Adipose tissue (tissue), 3 donors: ENCODE data around the gene ZNF791. TPM values are rescaled to one million over a fixed set of nuclear protein-coding genes. Genes with fewer than 3 reads are reported as not detected.
"Not testable (repeated sequence)": the region's sequence is repeated elsewhere in the genome, so short reads cannot be mapped to it uniquely, and the experiment has no call there.

Experiments used
- H3K27ac ChIP-seq: one replicate; pipeline ENCODE4 v1.5.1; 2013; ENCODE audit warnings: low read depth, low read length
- WGBS, 3 donors: extraction: QIAGEN DNeasy Blood & Tissue Kit; methylation state at CpG; one replicate each; pipeline ENCODE4 v1.1.7; 2013; 5-methylcytosine and 5-hydroxymethylcytosine counted together
- polyA plus RNA-seq, 3 donors: library from polyadenylated mRNA; stranded (reverse); fragments of 200-250 nt; gene quantifications; one replicate each; pipeline ENCODE4 v1.2.3, GENCODE V29; 2013
- donor health status: healthy with polysubstance abuse.
- donor health status: Bipolar disorder and iron deficiency.
- donor health status: healthy.

The ZNF791 gene
- 1 to 10 TPM; 4.0 to 7.6 (median 4.4) TPM for polyA plus RNA-seq

- 0% methylated on average over 54 to 61 of the region's 61 CpGs for WGBS, 3 donors
Measured at GRCh38 chr19:12610540-12611360, at the start of gene ZNF791, which contains the start of gene ZNF490. Gene ZNF791 (plus strand): TSS chr19:12610920. CDS start chr19:12611080, 160 bp downstream. Gene ZNF490 (minus strand): TSS chr19:12610813. CDS start chr19:12610680, 133 bp downstream.

GRCh38 chr19:12564016-12564664 lies 46.6 kb upstream of the ZNF791 start:
- WGBS, 3 donors, result 16 to 23% (median 21%) methylated on average over 19 of the region's 19 CpGs

More at GRCh38 chr19:12610540-12611360, at the start of gene ZNF791, which contains the start of gene ZNF490:
- peak within 1 kb of the TSS; percentile 98 for H3K27ac ChIP-seq

GRCh38 chr19:12566380-12566779 lies 44.3 kb upstream of the ZNF791 start:
- not testable (repeated sequence) for H3K27ac ChIP-seq
- 84 to 93% (median 87%) methylated on average over 4 to 5 of the region's 5 CpGs for WGBS, 3 donors

More at GRCh38 chr19:12564016-12564664, 46.6 kb upstream of the ZNF791 start:
- H3K27ac ChIP-seq, result no peak overlapping the region

GRCh38 chr19:12567951-12568350 lies 42.8 kb upstream of the ZNF791 start:
- 74 to 83% (median 80%) methylated on average over 4 of the region's 4 CpGs for WGBS, 3 donors

GRCh38 chr19:12574036-12574435 lies 36.7 kb upstream of the ZNF791 start:
- 43 to 72% (median 44%) methylated on average over 7 of the region's 7 CpGs for WGBS, 3 donors
- H3K27ac ChIP-seq, result no peak overlapping the region

More at GRCh38 chr19:12567951-12568350, 42.8 kb upstream of the ZNF791 start:
- no peak overlapping the region for H3K27ac ChIP-seq

- no peak overlapping the region for H3K27ac ChIP-seq
- WGBS, 3 donors, result 95 to 98% (median 98%) methylated on average over 10 of the region's 10 CpGs
Measured at GRCh38 chr19:12578641-12579040, 32.1 kb upstream of the ZNF791 start.

- 90 to 96% (median 92%) methylated on average over 11 of the region's 11 CpGs for WGBS, 3 donors
- no peak overlapping the region for H3K27ac ChIP-seq
Measured at GRCh38 chr19:12580180-12580694, 30.5 kb upstream of the ZNF791 start.

- WGBS, 3 donors, result 86 to 97% (median 92%) methylated on average over 9 of the region's 9 CpGs
- H3K27ac ChIP-seq, result no peak overlapping the region
Measured at GRCh38 chr19:12581100-12581499, 29.6 kb upstream of the ZNF791 start.

- no peak overlapping the region for H3K27ac ChIP-seq
- 89 to 96% (median 93%) methylated on average over 11 of the region's 11 CpGs for WGBS, 3 donors
Measured at GRCh38 chr19:12596485-12596884, 14.2 kb upstream of the ZNF791 start.

GRCh38 chr19:12596927-12597548 lies 13.7 kb upstream of the ZNF791 start:
- WGBS, 3 donors, result 78 to 82% (median 78%) methylated on average over 34 to 38 of the region's 38 CpGs
- no peak overlapping the region for H3K27ac ChIP-seq

- WGBS, 3 donors, result 84 to 91% (median 91%) methylated on average over 11 of the region's 11 CpGs
- no peak overlapping the region for H3K27ac ChIP-seq
Measured at GRCh38 chr19:12597594-12597993, 13.1 kb upstream of the ZNF791 start.

GRCh38 chr19:12603714-12604113 lies 7.0 kb upstream of the ZNF791 start:
- WGBS, 3 donors, result 81 to 92% (median 88%) methylated on average over 1 of the region's 1 CpG
- H3K27ac ChIP-seq, result no peak overlapping the region

GRCh38 chr19:12606796-12607195 lies 3.9 kb upstream of the ZNF791 start:
- 94 to 98% (median 95%) methylated on average over 1 of the region's 1 CpG for WGBS, 3 donors
- no peak overlapping the region for H3K27ac ChIP-seq

GRCh38 chr19:12607631-12608030 lies 3.1 kb upstream of the ZNF791 start:
- no peak overlapping the region for H3K27ac ChIP-seq
- 72 to 97% (median 77%) methylated on average over 3 of the region's 3 CpGs for WGBS, 3 donors

GRCh38 chr19:12611361-12611699 lies 610 bp downstream of the ZNF791 start:
- WGBS, 3 donors, result 0 to 1% (median 1%) methylated on average over 10 of the region's 10 CpGs
- peak overlapping the region; percentile 98 for H3K27ac ChIP-seq

GRCh38 chr19:12617646-12618045 lies 6.9 kb downstream of the ZNF791 start:
- WGBS, 3 donors, result 78 to 97% (median 78%) methylated on average over 4 of the region's 4 CpGs

GRCh38 chr19:12621253-12622024 lies 10.7 kb downstream of the ZNF791 start:
- WGBS, 3 donors, result 70 to 93% (median 76%) methylated on average over 9 to 26 of the region's 26 CpGs
- H3K27ac ChIP-seq, result not testable (repeated sequence)

More at GRCh38 chr19:12617646-12618045, 6.9 kb downstream of the ZNF791 start:
- H3K27ac ChIP-seq, result no peak overlapping the region
